HG02623 (cell line): Measurements from ENCODE around the gene ABHD1.

ENCODE experiments used
- ATAC-seq: cut with Tn5 transposase; IDR thresholded peaks from one replicate; pipeline ENCODE4 v1.9.1; 2021; ENCODE audit warnings: moderate library complexity; ENCODE audit not compliant: unreplicated experiment

The ABHD1 gene

GRCh38 chr2:27134781-27135477, 11.3 kb downstream of the ABHD1 start:
- ATAC-seq, result no peak

- no peak for ATAC-seq
These were observed 11.9 kb downstream of the ABHD1 start for GRCh38 chr2:27135478-27135955.

- no peak for ATAC-seq
These were observed 13.1 kb downstream of the ABHD1 start for GRCh38 chr2:27136751-27137150.

GRCh38 chr2:27137322-27137935, 13.8 kb downstream of the ABHD1 start:
- ATAC-seq, result no peak

- ATAC-seq, result no peak
These were observed 14.5 kb downstream of the ABHD1 start for GRCh38 chr2:27138111-27138510.

GRCh38 chr2:27139310-27139709, 15.7 kb downstream of the ABHD1 start, which contains the start of gene PRR30:
Gene PRR30 (minus strand): TSS chr2:27139410. CDS start chr2:27138329, 1,081 bp downstream.
- no peak for ATAC-seq

- ATAC-seq, result no peak
These were observed 19.7 kb downstream of the ABHD1 start for GRCh38 chr2:27143285-27143684.

- ATAC-seq, result no peak
These were observed 22.1 kb downstream of the ABHD1 start for GRCh38 chr2:27145682-27146081.

- ATAC-seq, result no peak
These were observed 24.3 kb downstream of the ABHD1 start for GRCh38 chr2:27147935-27148334.

GRCh38 chr2:27148801-27149439, 25.3 kb downstream of the ABHD1 start, which contains the start of gene TCF23:
Gene TCF23 (plus strand): TSS chr2:27149004. CDS start chr2:27149134, 130 bp downstream.
- no peak for ATAC-seq

GRCh38 chr2:27149570-27150405, 26.2 kb downstream of the ABHD1 start:
- no peak for ATAC-seq

- no peak for ATAC-seq
These were observed 27.1 kb downstream of the ABHD1 start for GRCh38 chr2:27150639-27151230.

- no peak for ATAC-seq
These were observed 28.6 kb downstream of the ABHD1 start for GRCh38 chr2:27152102-27152795.

- no peak for ATAC-seq
These were observed 29.3 kb downstream of the ABHD1 start for GRCh38 chr2:27152796-27153464.

GRCh38 chr2:27154488-27154887, 30.9 kb downstream of the ABHD1 start:
- ATAC-seq, result no peak

- ATAC-seq, result no peak
These were observed 31.5 kb downstream of the ABHD1 start for GRCh38 chr2:27155069-27155520.

- ATAC-seq, result no peak
These were observed 34.9 kb downstream of the ABHD1 start for GRCh38 chr2:27158468-27158867.

- ATAC-seq, result no peak
These were observed 35.7 kb downstream of the ABHD1 start for GRCh38 chr2:27159271-27159670.

- ATAC-seq, result no peak
These were observed 36.6 kb downstream of the ABHD1 start for GRCh38 chr2:27160191-27160590.
